ENCODE data around the gene CDR2L.

Gene CDR2L

GRCh38 chr17:74972973-74973328 lies 14.5 kb upstream of the CDR2L start:
- H3K27ac ChIP-seq, result no peak overlapping the region

GRCh38 chr17:74975943-74976342 lies 11.5 kb upstream of the CDR2L start:
- TF ChIP-seq CTCF (IDR thresholded peaks at IDR 0.05), result no peak
- Histone ChIP-seq H3K27me3 (peaks cover 0 to 26% of the 10 kb centered on the region in 2 donors), H3K4me1 (peaks cover 0 to 21% (median 17%) of the 10 kb centered on the region in 4 donors), H3K36me3 (no peaks in the 10 kb centered on the region), H3K4me3 (no peak overlapping the region), H3K9me3 (no peaks in the 10 kb centered on the region), H3K27ac (no peak overlapping the region)
- intact Hi-C loops (cut with DNase I; ENCODE audit: low total_unique reads), result no loop called here
- no peak for DNase-seq

More at GRCh38 chr17:74972973-74973328, 14.5 kb upstream of the CDR2L start:
- H3K4me1 ChIP-seq, result peaks cover 0 to 29% (median 17%) of the 10 kb centered on the region in 4 donors
- peaks cover 0 to 44% of the 10 kb centered on the region in 2 donors for H3K27me3 ChIP-seq
- no peaks in the 10 kb centered on the region for H3K9me3 ChIP-seq
- peak overlapping the region; percentile 55 to 72 for H3K4me3 ChIP-seq
- no peak for TF ChIP-seq CTCF (IDR thresholded peaks at IDR 0.05)
- DNase-seq, result no peak
- intact Hi-C loops (cut with DNase I; ENCODE audit: low total_unique reads), result no loop called here
- H3K36me3 ChIP-seq, result no peaks in the 10 kb centered on the region

- H3K27ac ChIP-seq, result no peak overlapping the region
Measured at GRCh38 chr17:74977802-74978201, 9.6 kb upstream of the CDR2L start.

GRCh38 chr17:74978240-74978639 lies 9.2 kb upstream of the CDR2L start:
- no peak overlapping the region for H3K27ac ChIP-seq
- H3K36me3 ChIP-seq, result no peaks in the 10 kb centered on the region
- intact Hi-C loops (cut with DNase I; ENCODE audit: low total_unique reads), result no loop called here
- H3K4me1 ChIP-seq, result peaks cover 0 to 14% (median 11%) of the 10 kb centered on the region in 4 donors
- DNase-seq, result no peak
- TF ChIP-seq CTCF (IDR thresholded peaks at IDR 0.05), result no peak
- H3K4me3 ChIP-seq, result no peak overlapping the region
- H3K9me3 ChIP-seq, result no peaks in the 10 kb centered on the region
- H3K27me3 ChIP-seq, result peaks cover 0 to 8% of the 10 kb centered on the region in 2 donors

More at GRCh38 chr17:74977802-74978201, 9.6 kb upstream of the CDR2L start:
- intact Hi-C loops (cut with DNase I; ENCODE audit: low total_unique reads), result no loop called here
- H3K4me3 ChIP-seq, result no peak overlapping the region
- H3K9me3 ChIP-seq, result no peaks in the 10 kb centered on the region
- DNase-seq, result no peak
- peaks cover 0 to 8% of the 10 kb centered on the region in 2 donors for H3K27me3 ChIP-seq
- H3K36me3 ChIP-seq, result no peaks in the 10 kb centered on the region
- H3K4me1 ChIP-seq, result peaks cover 0 to 18% (median 12%) of the 10 kb centered on the region in 4 donors
- no peak for TF ChIP-seq CTCF (IDR thresholded peaks at IDR 0.05)

GRCh38 chr17:74979408-74980146 lies 7.9 kb upstream of the CDR2L start:
- Histone ChIP-seq H3K27me3 (peaks cover 0 to 4% of the 10 kb centered on the region in 2 donors), H3K36me3 (no peaks in the 10 kb centered on the region), H3K27ac (no peak overlapping the region), H3K9me3 (no peaks in the 10 kb centered on the region), H3K4me3 (no peak overlapping the region), H3K4me1 (peaks cover 0 to 14% (median 11%) of the 10 kb centered on the region in 4 donors)
- no peak for DNase-seq
- no peak for TF ChIP-seq CTCF (IDR thresholded peaks at IDR 0.05)
- intact Hi-C loops (cut with DNase I; ENCODE audit: low total_unique reads), result no loop called here
